SK-N-SH (cell line): ENCODE measurements around the gene ATXN10. TPM values are rescaled to one million over a fixed set of nuclear protein-coding genes. Genes with fewer than 3 reads are reported as not detected.

ENCODE experiments used
- CTCF ChIA-PET: fragments of 300-600, 350-600 bp; formaldehyde crosslinking; extraction: SDS; loops from one replicate; lab custom pipeline; 2021; lab: Yijun Ruan, JAX
- POLR2A ChIA-PET: fragments of 350-600 bp; sonication (Branson Sonifier 250); formaldehyde crosslinking; extraction: SDS; loops from one replicate; lab custom pipeline; 2020; ENCODE audit warnings: antibody characterized with exemption, inconsistent platforms; lab: Yijun Ruan, JAX
- DNase-seq: peaks from one replicate; pipeline ENCODE4 v3.0.0; 2012
- H2AFZ ChIP-seq: fragments of 200-600 bp; sonication (generic); 2 replicates; pipeline ENCODE4 v1.8.1; 2016; ENCODE audit warnings: antibody characterized with exemption, mild to moderate bottlenecking, low read depth
- H3F3A ChIP-seq: fragments of 200-600 bp; sonication (generic); replicated peaks from 2 replicates; pipeline ENCODE3; 2016; ENCODE audit warnings: antibody characterized with exemption, mild to moderate bottlenecking; ENCODE audit not compliant: insufficient read depth
- H3K27ac ChIP-seq, 2 experiments: fragments of 200-500 bp in 1 of 2; fragments of 200-600 bp in 1 of 2; sonication (Bioruptor generic) in 1 of 2; sonication (generic), shearing (Covaris generic) in 1 of 2; 2 replicates each; pipeline versions ENCODE4 v1.5.1 to v1.6.1; 2014 to 2016; ENCODE audit warnings: low read depth in 2 of 2, inconsistent platforms in 1 of 2, low read length in 1 of 2, mild to moderate bottlenecking in 1 of 2, mixed read lengths in 1 of 2
- H3K27me3 ChIP-seq: fragments of 200-600 bp; sonication (generic), shearing (Covaris generic); 2 replicates; pipeline ENCODE4 v1.6.1; 2016; ENCODE audit warnings: mixed run types; ENCODE audit not compliant: insufficient read depth
- H3K36me3 ChIP-seq, 2 experiments: fragments of 200-500 bp in 1 of 2; fragments of 200-600 bp in 1 of 2; sonication (Bioruptor generic) in 1 of 2; sonication (generic) in 1 of 2; replicated peaks in 1 of 2; 2 replicates each; pipeline versions ENCODE3 to v1.5.1; 2014 to 2016; ENCODE audit warnings: low read length in 1 of 2, mild to moderate bottlenecking in 1 of 2; ENCODE audit not compliant: insufficient read depth in 2 of 2, control insufficient read depth in 1 of 2
- H3K4me1 ChIP-seq, 2 experiments: fragments of 200-500 bp in 1 of 2; fragments of 200-600 bp in 1 of 2; sonication (Bioruptor generic) in 1 of 2; sonication (generic), shearing (Covaris generic) in 1 of 2; 2 replicates each; pipeline versions ENCODE4 v1.5.1 to v1.6.1; 2014 to 2016; ENCODE audit warnings: low read depth in 1 of 2, low read length in 1 of 2, mixed run types in 1 of 2; ENCODE audit not compliant: insufficient read depth in 2 of 2, control insufficient read depth in 1 of 2
- H3K4me2 ChIP-seq: fragments of 200-600 bp; sonication (generic), shearing (Covaris generic); 2 replicates; pipeline ENCODE4 v1.6.1; 2017; ENCODE audit warnings: mixed run types
- H3K4me3 ChIP-seq, 2 experiments: fragments of 200-500 bp in 1 of 2; fragments of 200-600 bp in 1 of 2; sonication (Bioruptor generic) in 1 of 2; sonication (generic), shearing (Covaris generic) in 1 of 2; 2 replicates each; pipeline versions ENCODE4 v1.5.1 to v1.8.1; 2014 to 2016; ENCODE audit warnings: low read depth in 2 of 2, inconsistent platforms in 1 of 2, low read length in 1 of 2, mild to moderate bottlenecking in 1 of 2, mixed read lengths in 1 of 2, moderate library complexity in 1 of 2
- H3K79me2 ChIP-seq: fragments of 200-600 bp; sonication (generic); 2 replicates; pipeline ENCODE4 v1.8.1; 2017; ENCODE audit warnings: mild to moderate bottlenecking; ENCODE audit not compliant: insufficient read depth
- H3K9ac ChIP-seq: fragments of 200-600 bp; sonication (generic); 2 replicates; pipeline ENCODE4 v1.6.1; 2017; ENCODE audit warnings: mixed run types
- H3K9me2 ChIP-seq: fragments of 200-600 bp; sonication (generic); 2 replicates; pipeline ENCODE4 v1.6.1; 2017; ENCODE audit warnings: mixed run types
- H3K9me3 ChIP-seq: fragments of 200-600 bp; sonication (generic); 2 replicates; pipeline ENCODE4 v1.6.1; 2017; ENCODE audit warnings: mixed run types, mild to moderate bottlenecking, moderate library complexity
- H4K20me1 ChIP-seq: fragments of 200-600 bp; sonication (generic); 2 replicates; pipeline ENCODE4 v1.6.1; 2017; ENCODE audit warnings: mild to moderate bottlenecking, mixed run types; ENCODE audit not compliant: insufficient read depth
- ELF1 ChIP-seq: IDR thresholded peaks from 2 replicates; pipeline ENCODE4 v1.4.0; 2012
- EZH2phosphoT487 ChIP-seq: fragments of 200-600 bp; sonication (generic); IDR thresholded peaks from 2 replicates; pipeline ENCODE4 v1.6.1; 2017; ENCODE audit warnings: low read depth, mixed run types, mild to moderate bottlenecking, antibody characterized with exemption, moderate library complexity, borderline replicate concordance
- FOXM1 ChIP-seq: IDR thresholded peaks from 2 replicates; pipeline ENCODE4 v1.4.0; 2012; ENCODE audit warnings: low read depth, mild to moderate bottlenecking
- GABPA ChIP-seq: IDR thresholded peaks from 2 replicates; pipeline ENCODE4 v1.4.0; 2012; ENCODE audit warnings: low read depth, mild to moderate bottlenecking
- GATA2 ChIP-seq: sonication (generic); formaldehyde crosslinking; IDR thresholded peaks from 2 replicates; pipeline ENCODE4 v1.5.0; 2020; ENCODE audit warnings: mild to moderate bottlenecking, missing genetic modification reagents
- IRF3 ChIP-seq: fragments of 150-350 bp; IDR thresholded peaks from 2 replicates; pipeline ENCODE4 v1.6.1; 2016; ENCODE audit warnings: mild to moderate bottlenecking, low read depth, low read length
- MXI1 ChIP-seq: IDR thresholded peaks from 2 replicates; pipeline ENCODE4 v1.6.1; 2012; ENCODE audit warnings: mild to moderate bottlenecking, low read depth, low read length, improper control_type of control experiment
- POLR2AphosphoS5 ChIP-seq: IDR thresholded peaks from 2 replicates; pipeline ENCODE4 v1.6.1; 2012; ENCODE audit warnings: low read depth, low read length
- RAD21 ChIP-seq: IDR thresholded peaks from 2 replicates; pipeline ENCODE4 v1.6.1; 2012; ENCODE audit warnings: mild to moderate bottlenecking, low read length
- REST ChIP-seq: IDR thresholded peaks from 2 replicates; pipeline ENCODE4 v1.6.1; 2012; ENCODE audit warnings: mild to moderate bottlenecking, low read depth, low read length, moderate library complexity
- RXRA ChIP-seq: IDR thresholded peaks from 2 replicates; pipeline ENCODE4 v1.4.0; 2012; ENCODE audit warnings: low read depth, mild to moderate bottlenecking, borderline replicate concordance
- SIN3A ChIP-seq: IDR thresholded peaks from 2 replicates; pipeline ENCODE4 v1.6.1; 2012; ENCODE audit warnings: low read depth, mild to moderate bottlenecking, low read length, moderate library complexity, borderline replicate concordance
- TAF1 ChIP-seq: IDR thresholded peaks from 2 replicates; pipeline ENCODE4 v1.6.1; 2012; ENCODE audit warnings: low read depth, mild to moderate bottlenecking, low read length, moderate library complexity, borderline replicate concordance
- USF1 ChIP-seq: IDR thresholded peaks from 2 replicates; pipeline ENCODE4 v1.4.0; 2012; ENCODE audit warnings: low read depth, borderline replicate concordance
- YY1 ChIP-seq: IDR thresholded peaks from 2 replicates; pipeline ENCODE4 v1.4.0; 2012; ENCODE audit warnings: low read depth, mild to moderate bottlenecking
- WGBS: methylation state at CpG from one replicate; pipeline ENCODE4 v1.1.6; 2017; ENCODE audit warnings: low lambda C conversion rate; 5-methylcytosine and 5-hydroxymethylcytosine counted together
- polyA plus RNA-seq, 3 experiments: library from polyadenylated mRNA; depleted of rRNA; stranded (reverse); fragments of >200 nt; gene quantifications; 2 replicates each; pipeline ENCODE4 v1.2.3, GENCODE V29; 2012

Gene ATXN10
- polyA plus RNA-seq, 1 of the 3 experiments (the other 2 are of a cell fraction) = 202 TPM

- ChIA-PET CTCF (interaction anchor here (0.7 to 1.0 kb wide), 2 partner anchors 15 to 38 kb away, joined by 3 read pairs; no protein-coding TSS in a partner anchor), POLR2A (interaction anchor here (0.7 kb wide), 1 partner anchor 256 kb away, joined by 3 read pairs; no protein-coding TSS in a partner anchor)
- 92% methylated on average over 3 of the region's 3 CpGs for WGBS
Measured at GRCh38 chr22:45750626-45751025, 79.0 kb downstream of the ATXN10 start.

GRCh38 chr22:45752036-45752435, 80.4 kb downstream of the ATXN10 start:
- POLR2A ChIA-PET = no interaction called here
- 100% methylated on average over 2 of the region's 2 CpGs for WGBS
- DNase-seq = no peak
- peaks cover 0 to 6% of the 10 kb centered on the region in 2 experiments; a peak in 1 of 4 replicates for H3K4me1 ChIP-seq
- H3K27ac ChIP-seq = no peak overlapping the region
- H2AFZ ChIP-seq = no peak overlapping the region
- H3K9ac ChIP-seq = no peak overlapping the region
- TF ChIP-seq USF1 (no peak), FOXM1 (no peak)
- TF ChIP-seq, all 33 proteins: peak for 0
- H3K4me3 ChIP-seq = no peak overlapping the region
- peaks cover 3 to 42% of the 10 kb centered on the region in 2 experiments for H3K36me3 ChIP-seq
- H3K9me3 ChIP-seq = no peaks in the 10 kb centered on the region
- no peaks in the 10 kb centered on the region for H3K27me3 ChIP-seq
- CTCF ChIA-PET = interaction anchor here (0.7 to 1.0 kb wide), 2 partner anchors 13 to 1720 kb away, joined by 3 read pairs; no protein-coding TSS in a partner anchor
- peaks cover 44% of the 10 kb centered on the region for H3K79me2 ChIP-seq
- peaks cover 12% of the 10 kb centered on the region for H4K20me1 ChIP-seq
- H3K4me2 ChIP-seq = no peak overlapping the region
- no peaks in the 10 kb centered on the region for H3K9me2 ChIP-seq
- H3F3A ChIP-seq = no peaks in the 10 kb centered on the region

More at GRCh38 chr22:45750626-45751025, 79.0 kb downstream of the ATXN10 start:
- H3K27me3 ChIP-seq = no peaks in the 10 kb centered on the region
- H3K27ac ChIP-seq = no peak overlapping the region
- H3K79me2 ChIP-seq = peaks cover 48% of the 10 kb centered on the region
- no peak overlapping the region for H3K9ac ChIP-seq
- DNase-seq = no peak
- H3K4me1 ChIP-seq = no peaks in the 10 kb centered on the region
- H2AFZ ChIP-seq = no peak overlapping the region
- H3K36me3 ChIP-seq = peaks cover 10 to 42% of the 10 kb centered on the region in 2 experiments
- H3K4me3 ChIP-seq = no peak overlapping the region
- TF ChIP-seq POLR2AphosphoS5 (no peak), RAD21 (no peak), ELF1 (no peak), YY1 (no peak), TAF1 (no peak), RXRA (no peak), GATA2 (no peak), GABPA (no peak), EZH2phosphoT487 (no peak)
- no peaks in the 10 kb centered on the region for H3F3A ChIP-seq
- no peaks in the 10 kb centered on the region for H3K9me3 ChIP-seq
- H3K4me2 ChIP-seq = no peak overlapping the region
- H4K20me1 ChIP-seq = peaks cover 8% of the 10 kb centered on the region; the same call in 1 of the 2 replicates
- H3K9me2 ChIP-seq = no peaks in the 10 kb centered on the region

GRCh38 chr22:45754822-45755221, 83.2 kb downstream of the ATXN10 start:
- no peak overlapping the region for H2AFZ ChIP-seq
- H3K9me2 ChIP-seq = no peaks in the 10 kb centered on the region
- peaks cover 49% of the 10 kb centered on the region for H3K79me2 ChIP-seq
- ChIA-PET CTCF (no interaction called here), POLR2A (no interaction called here)
- peaks cover 17 to 46% of the 10 kb centered on the region in 2 experiments for H3K36me3 ChIP-seq
- H3K4me2 ChIP-seq = no peak overlapping the region
- no peak for DNase-seq
- peaks cover 0 to 7% of the 10 kb centered on the region in 2 experiments; a peak in 1 of 4 replicates for H3K4me1 ChIP-seq
- H3K27me3 ChIP-seq = no peaks in the 10 kb centered on the region
- H3F3A ChIP-seq = no peaks in the 10 kb centered on the region
- no peaks in the 10 kb centered on the region for H3K9me3 ChIP-seq
- no peak overlapping the region for H3K27ac ChIP-seq
- no peak overlapping the region for H3K4me3 ChIP-seq
- no peak overlapping the region for H3K9ac ChIP-seq
- peaks cover 15% of the 10 kb centered on the region for H4K20me1 ChIP-seq
- WGBS = 92% methylated on average over 1 of the region's 3 CpGs
- TF ChIP-seq REST = no peak
- no peak for TF ChIP-seq GATA2
- no peak for TF ChIP-seq SIN3A
- TF ChIP-seq RAD21 = no peak
- no peak for TF ChIP-seq POLR2AphosphoS5
- TF ChIP-seq MXI1 = no peak
- no peak for TF ChIP-seq IRF3
